Panc1 (cell line): ENCODE data around the gene DNAJC16. TPM values are rescaled to one million over a fixed set of nuclear protein-coding genes. Genes with fewer than 3 reads are reported as not detected.

Experiments used
- ATAC-seq: fragments of 200-7000 bp; cut with Tn5 transposase; 2 replicates; pipeline ENCODE4 v1.9.1; 2020; ENCODE audit warnings: mild to moderate bottlenecking, moderate library complexity
- BruUV-seq: library from RNA; stranded (reverse); fragments of 400-500 nt; replicated peaks from 2 replicates; lab custom pipeline; 2021; lab: Mats Ljungman, UMichigan
- CTCF ChIA-PET: fragments of 300-600 bp; sonication (Branson Sonifier 250); formaldehyde crosslinking; loops from one replicate; lab custom pipeline; 2022; ENCODE audit warnings: antibody characterized with exemption; lab: Charles Lee
- POLR2A ChIA-PET: fragments of 300-600 bp; sonication (Branson Sonifier 250); formaldehyde crosslinking; loops from one replicate; lab custom pipeline; 2022; ENCODE audit warnings: antibody characterized with exemption; lab: Charles Lee
- DNase-seq: peaks from one replicate; pipeline ENCODE4 v3.0.0-alpha.2; 2010; ENCODE audit warnings: low read depth, low spot score
- H3K27ac ChIP-seq: 2 replicates; pipeline ENCODE4 v1.5.1; 2011; ENCODE audit warnings: mild to moderate bottlenecking, low read length, inconsistent platforms
- H3K27me3 ChIP-seq: fragments of 200-500 bp; sonication (Bioruptor generic); 2 replicates; pipeline ENCODE4 v1.6.0; 2014; ENCODE audit warnings: low read length, inconsistent platforms; ENCODE audit not compliant: control insufficient read depth, insufficient read depth
- H3K36me3 ChIP-seq: fragments of 200-500 bp; sonication (Bioruptor generic); 2 replicates; pipeline ENCODE4 v1.5.1; 2014; ENCODE audit warnings: inconsistent platforms, mild to moderate bottlenecking, low read length, moderate library complexity; ENCODE audit not compliant: control insufficient read depth, insufficient read depth
- H3K4me1 ChIP-seq: 2 replicates; pipeline ENCODE4 v1.5.1; 2011; ENCODE audit warnings: inconsistent platforms, mild to moderate bottlenecking, low read length, moderate library complexity; ENCODE audit not compliant: control insufficient read depth, insufficient read depth
- H3K4me3 ChIP-seq, 2 experiments: 2 replicates each; pipeline ENCODE4 v1.5.1; 2011 to 2012; ENCODE audit warnings: low read depth in 2 of 2, low read length in 2 of 2, mild to moderate bottlenecking in 2 of 2, inconsistent platforms in 1 of 2, moderate library complexity in 1 of 2
- H3K9me3 ChIP-seq: fragments of 200-500 bp; sonication (Bioruptor generic); 2 replicates; pipeline ENCODE4 v1.5.1; 2014; ENCODE audit warnings: low read depth, mild to moderate bottlenecking, inconsistent platforms, low read length, moderate library complexity; ENCODE audit not compliant: control insufficient read depth, insufficient read depth
- CTCF ChIP-seq: fragments of 450-650 bp; IDR thresholded peaks from 2 replicates; pipeline ENCODE4 v1.5.1; 2017; ENCODE audit warnings: mild to moderate bottlenecking
- POLR2AphosphoS5 ChIP-seq: IDR thresholded peaks from 2 replicates; pipeline ENCODE4 v1.6.1; 2012; ENCODE audit warnings: mild to moderate bottlenecking, low read depth, low read length, moderate library complexity
- SIN3A ChIP-seq: IDR thresholded peaks from 2 replicates; pipeline ENCODE4 v1.6.1; 2012; ENCODE audit warnings: low read depth, mild to moderate bottlenecking, low read length, moderate library complexity, borderline replicate concordance; ENCODE audit not compliant: insufficient read depth
- TCF7L2 ChIP-seq: IDR thresholded peaks from 2 replicates; pipeline ENCODE4 v1.6.1; 2011; ENCODE audit warnings: mild to moderate bottlenecking, low read depth, low read length, inconsistent platforms
- in situ Hi-C: cut with HindIII; loops from 2 replicates; pipeline ENCODE4 v1.10.0; 2016; ENCODE audit warnings: low sequenced_read_pairs, low pct_unique_long_range_greater_than_20kb
- intact Hi-C: fragments of 100-400 bp; cut with micrococcal nuclease; formaldehyde crosslinking; loops from one replicate; pipeline ENCODE4 v1.10.0; 2022; ENCODE audit not compliant: unreplicated experiment
- total RNA-seq: library from RNA; stranded (reverse); gene quantifications from one replicate; pipeline ENCODE4 v1.2.1, GENCODE V29; 2021; ENCODE audit not compliant: unreplicated experiment
- TF ChIP-seq, protein P1 (sequence below), 2 experiments: IDR thresholded peaks; 2 replicates each; pipeline ENCODE4 v1.6.1; 2011 to 2012; ENCODE audit warnings: low read depth in 2 of 2, control low read depth in 1 of 2, low read length in 1 of 2, mild to moderate bottlenecking in 1 of 2, moderate library complexity in 1 of 2; ENCODE audit not compliant: insufficient read depth in 1 of 2

Gene DNAJC16
- total RNA-seq, 1 experiment from 2014 or later = 22.0 TPM

- intact Hi-C loops = no loop called here
- POLR2A ChIA-PET = no interaction called here
- Histone ChIP-seq H3K9me3 (no peaks in the 10 kb centered on the region), H3K4me3 (peak overlapping the region; percentile 68 to 88), H3K27ac (peak overlapping the region; percentile 79), H3K27me3 (no peaks in the 10 kb centered on the region), H3K4me1 (peaks cover 20% of the 10 kb centered on the region), H3K36me3 (peaks cover 12% of the 10 kb centered on the region; the same call in 1 of the 2 replicates)
- no TSS peak for BruUV-seq
- TF ChIP-seq POLR2AphosphoS5 = no peak
- TF ChIP-seq TCF7L2 = no peak
- TF ChIP-seq, protein P1, sequence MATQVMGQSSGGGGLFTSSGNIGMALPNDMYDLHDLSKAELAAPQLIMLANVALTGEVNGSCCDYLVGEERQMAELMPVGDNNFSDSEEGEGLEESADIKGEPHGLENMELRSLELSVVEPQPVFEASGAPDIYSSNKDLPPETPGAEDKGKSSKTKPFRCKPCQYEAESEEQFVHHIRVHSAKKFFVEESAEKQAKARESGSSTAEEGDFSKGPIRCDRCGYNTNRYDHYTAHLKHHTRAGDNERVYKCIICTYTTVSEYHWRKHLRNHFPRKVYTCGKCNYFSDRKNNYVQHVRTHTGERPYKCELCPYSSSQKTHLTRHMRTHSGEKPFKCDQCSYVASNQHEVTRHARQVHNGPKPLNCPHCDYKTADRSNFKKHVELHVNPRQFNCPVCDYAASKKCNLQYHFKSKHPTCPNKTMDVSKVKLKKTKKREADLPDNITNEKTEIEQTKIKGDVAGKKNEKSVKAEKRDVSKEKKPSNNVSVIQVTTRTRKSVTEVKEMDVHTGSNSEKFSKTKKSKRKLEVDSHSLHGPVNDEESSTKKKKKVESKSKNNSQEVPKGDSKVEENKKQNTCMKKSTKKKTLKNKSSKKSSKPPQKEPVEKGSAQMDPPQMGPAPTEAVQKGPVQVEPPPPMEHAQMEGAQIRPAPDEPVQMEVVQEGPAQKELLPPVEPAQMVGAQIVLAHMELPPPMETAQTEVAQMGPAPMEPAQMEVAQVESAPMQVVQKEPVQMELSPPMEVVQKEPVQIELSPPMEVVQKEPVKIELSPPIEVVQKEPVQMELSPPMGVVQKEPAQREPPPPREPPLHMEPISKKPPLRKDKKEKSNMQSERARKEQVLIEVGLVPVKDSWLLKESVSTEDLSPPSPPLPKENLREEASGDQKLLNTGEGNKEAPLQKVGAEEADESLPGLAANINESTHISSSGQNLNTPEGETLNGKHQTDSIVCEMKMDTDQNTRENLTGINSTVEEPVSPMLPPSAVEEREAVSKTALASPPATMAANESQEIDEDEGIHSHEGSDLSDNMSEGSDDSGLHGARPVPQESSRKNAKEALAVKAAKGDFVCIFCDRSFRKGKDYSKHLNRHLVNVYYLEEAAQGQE (IDR thresholded peaks at IDR 0.05; ENCODE audit: insufficient read depth in 1 of 2, low read depth in 2 of 2, low read length in 1 of 2) = no peak
- TF ChIP-seq CTCF = no peak
- no peak for TF ChIP-seq SIN3A
- DNase-seq (no peak), ATAC-seq (peak; percentile 79)
- CTCF ChIA-PET = interaction anchor here (0.5 to 0.7 kb wide), 2 partner anchors 171 to 271 kb away, joined by 3 to 4 read pairs; no protein-coding TSS in a partner anchor
- in situ Hi-C loops = no loop called here
Observed at GRCh38 chr1:15525050-15526020, 1.3 kb upstream of the DNAJC16 start.

DNA sequence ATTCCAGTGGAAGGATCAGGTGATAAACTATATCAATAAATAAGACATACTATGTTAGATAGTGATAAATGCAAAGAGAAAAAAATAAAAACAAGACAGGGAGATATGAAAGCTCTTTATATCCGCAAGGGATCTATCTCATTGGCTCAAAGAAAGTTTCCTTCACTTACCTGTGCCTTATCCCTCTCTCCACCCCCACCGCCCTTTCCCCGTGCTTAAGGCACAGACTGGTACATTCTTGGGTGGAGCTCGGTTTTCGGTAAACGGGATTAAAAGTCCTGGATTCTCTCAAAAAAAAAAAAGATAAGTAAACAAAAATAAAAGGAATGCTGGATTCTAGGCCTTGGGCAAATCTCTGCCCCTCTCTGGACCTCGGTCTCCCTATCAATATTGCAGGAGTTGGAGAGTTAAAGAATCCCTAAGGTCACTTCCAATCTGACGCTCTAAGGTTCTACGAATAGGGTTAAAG is 593 bp upstream of the DNAJC16 start:
- H3K4me3 ChIP-seq = peak overlapping the region; percentile 68 to 88
- POLR2A ChIA-PET = no interaction called here
- peak overlapping the region; percentile 79 for H3K27ac ChIP-seq
- peaks cover 12% of the 10 kb centered on the region; the same call in 1 of the 2 replicates for H3K36me3 ChIP-seq
- BruUV-seq = no TSS peak
- no peaks in the 10 kb centered on the region for H3K27me3 ChIP-seq
- intact Hi-C loops = no loop called here
- CTCF ChIA-PET = interaction anchor here (0.5 to 0.7 kb wide), 3 partner anchors 171 to 271 kb away, joined by 3 to 4 read pairs (median 4); no protein-coding TSS in a partner anchor
- ATAC-seq = no peak
- H3K9me3 ChIP-seq = no peaks in the 10 kb centered on the region
- no peak for TF ChIP-seq CTCF
- TF ChIP-seq POLR2AphosphoS5 = no peak
- TF ChIP-seq, protein P1 (IDR thresholded peaks at IDR 0.05; ENCODE audit: insufficient read depth in 1 of 2, low read depth in 2 of 2, low read length in 1 of 2) = no peak
- TF ChIP-seq TCF7L2 = no peak
- no peak for TF ChIP-seq SIN3A
- H3K4me1 ChIP-seq = peaks cover 20% of the 10 kb centered on the region
- in situ Hi-C loops = no loop called here
- no peak for DNase-seq
